Measurements from ENCODE around the gene CDC16. TPM values are rescaled to one million over a fixed set of nuclear protein-coding genes. Genes with fewer than 3 reads are reported as not detected.

CDC16 gene
- total and polyA plus RNA-seq, 2 of the 8 experiments (the other 6 are each of a cell fraction or from before 2014, with no cell fraction given) = 42.5 to 83.4 TPM

GRCh38 chr13:114237415-114238112 is 2.9 kb downstream of the CDC16 start:
- no peak overlapping the region for H2BK12ac ChIP-seq (ENCODE audit: low read depth, low read length)
- H3K9me3 ChIP-seq (ENCODE audit: insufficient read depth in 2 of 2, low read depth in 1 of 2, low read length in 1 of 2) = no peaks in the 10 kb centered on the region
- H2BK15ac ChIP-seq (ENCODE audit: low read length) = no peak overlapping the region
- H3K23ac ChIP-seq (ENCODE audit: insufficient read length) = no peak overlapping the region
- no peak overlapping the region for H4K8ac ChIP-seq (ENCODE audit: extremely low read depth, insufficient read depth, low read length)
- DNase-seq (ENCODE audit: low read depth in 1 of 2, low spot score in 2 of 2) = no peak
- H3K56ac ChIP-seq (replicated peaks; ENCODE audit: insufficient read length, low read depth, low read length) = no peak overlapping the region
- H3K4me3 ChIP-seq (ENCODE audit: extremely low read depth in 1 of 4, insufficient read depth in 2 of 4, low read depth in 3 of 4, low read length in 4 of 4) = no peak overlapping the region
- no peaks in the 10 kb centered on the region for H3K27me3 ChIP-seq (replicated peaks in 1 of 4; ENCODE audit: control insufficient read depth in 3 of 4, extremely low read depth in 1 of 4, insufficient read depth in 3 of 4, low read length in 3 of 4)
- no peak overlapping the region for H2BK20ac ChIP-seq (ENCODE audit: low read length)
- POLR2A ChIA-PET (ENCODE audit: partially characterized antibody) = interaction anchor here (0.8 to 5.3 kb wide), 5 partner anchors 8 to 19 kb away, joined by 4 to 33 read pairs (median 10); no protein-coding TSS in a partner anchor
- no peak overlapping the region for H3K4me2 ChIP-seq (ENCODE audit: insufficient read depth in 1 of 2, low read depth in 2 of 2, low read length in 2 of 2)
- H3K9ac ChIP-seq (replicated peaks in 1 of 4; ENCODE audit: extremely low read depth in 1 of 4, low read depth in 3 of 4, low read length in 3 of 4) = no peak overlapping the region
- H2BK120ac ChIP-seq (replicated peaks; ENCODE audit: low read depth, low read length) = no peak overlapping the region
- WGBS, 2 experiments (ENCODE audit: extremely low coverage in 1 of 2, insufficient coverage in 1 of 2, insufficient read length in 1 of 2, insufficient replicate concordance in 2 of 2, low coverage in 1 of 2, low lambda C conversion rate in 2 of 2, missing lambda C conversion rate in 1 of 2) = 88% methylated on average over 7 of the region's 7 CpGs; no CpG with 5 or more reads in 1 of the 2 experiments
- H4K20me1 ChIP-seq (replicated peaks in 1 of 2; ENCODE audit: control insufficient read depth in 1 of 2, insufficient read depth in 2 of 2, low read length in 2 of 2) = peaks cover 7 to 8% of the 10 kb centered on the region in 2 experiments
- no peak overlapping the region for H3K18ac ChIP-seq (ENCODE audit: extremely low read depth, low read length)
- H3K4me1 ChIP-seq (replicated peaks in 1 of 4; ENCODE audit: control insufficient read depth in 3 of 4, insufficient read depth in 4 of 4, low read length in 3 of 4) = peaks cover 0 to 4% (median 4%) of the 10 kb centered on the region in 4 experiments; a peak in 3 of 7 replicates
- TF ChIP-seq CBX8 (IDR thresholded peaks at IDR 0.05; ENCODE audit: borderline replicate concordance, low read depth, low read length) (no peak), RXRA (IDR thresholded peaks at IDR 0.05; ENCODE audit: insufficient read depth, low read depth, low read length) (no peak), YY1 (IDR thresholded peaks at IDR 0.05; ENCODE audit: low read depth, low read length) (no peak), SUZ12 (IDR thresholded peaks at IDR 0.05; ENCODE audit: low read length) (no peak), SP4 (IDR thresholded peaks at IDR 0.05; ENCODE audit: low read length) (no peak), BACH1 (IDR thresholded peaks at IDR 0.05; ENCODE audit: low read length) (no peak), POLR2AphosphoS5 (IDR thresholded peaks at IDR 0.05; ENCODE audit: low read depth, low read length) (no peak), TEAD4 (IDR thresholded peaks at IDR 0.05; ENCODE audit: low read depth, low read length) (no peak)
- H3K79me2 ChIP-seq (ENCODE audit: control insufficient read depth in 1 of 2, insufficient read depth in 2 of 2, low read length in 2 of 2) = peaks cover 9 to 21% of the 10 kb centered on the region in 2 experiments; a peak in 3 of 4 replicates
- no peak overlapping the region for H3K27ac ChIP-seq (ENCODE audit: low read depth, low read length)
- no peak overlapping the region for H3K14ac ChIP-seq (ENCODE audit: insufficient read length)
- no peak overlapping the region for H4K5ac ChIP-seq (ENCODE audit: insufficient read length, low read depth, low read length)
- no peak overlapping the region for H2AFZ ChIP-seq (ENCODE audit: low read length)
- no peak for FAIRE-seq
- no peak overlapping the region for H2BK5ac ChIP-seq (ENCODE audit: low read depth, low read length)
- peaks cover 26 to 56% (median 45%) of the 10 kb centered on the region in 4 experiments for H3K36me3 ChIP-seq (ENCODE audit: control insufficient read depth in 2 of 4, insufficient read depth in 4 of 4, low read length in 3 of 4)
- no peak overlapping the region for H4K91ac ChIP-seq (replicated peaks; ENCODE audit: insufficient read length, low read length)
- peaks cover 4% of the 10 kb centered on the region for H3K23me2 ChIP-seq (ENCODE audit: low read depth, low read length)
- H3K4ac ChIP-seq (replicated peaks; ENCODE audit: insufficient read length, low read depth, low read length) = no peak overlapping the region
- CTCF ChIA-PET (ENCODE audit: partially characterized antibody) = interaction anchor here (0.9 to 1.2 kb wide), 3 partner anchors 9 to 69 kb away, joined by 3 to 4 read pairs (median 3); no protein-coding TSS in a partner anchor
- H3K79me1 ChIP-seq (ENCODE audit: low read depth, low read length) = peaks cover 2% of the 10 kb centered on the region; the same call in 1 of the 2 replicates
- no peak overlapping the region for H2AK5ac ChIP-seq (ENCODE audit: low read depth, low read length)
